Measurements from ENCODE around the gene DDIT4.

DNA sequence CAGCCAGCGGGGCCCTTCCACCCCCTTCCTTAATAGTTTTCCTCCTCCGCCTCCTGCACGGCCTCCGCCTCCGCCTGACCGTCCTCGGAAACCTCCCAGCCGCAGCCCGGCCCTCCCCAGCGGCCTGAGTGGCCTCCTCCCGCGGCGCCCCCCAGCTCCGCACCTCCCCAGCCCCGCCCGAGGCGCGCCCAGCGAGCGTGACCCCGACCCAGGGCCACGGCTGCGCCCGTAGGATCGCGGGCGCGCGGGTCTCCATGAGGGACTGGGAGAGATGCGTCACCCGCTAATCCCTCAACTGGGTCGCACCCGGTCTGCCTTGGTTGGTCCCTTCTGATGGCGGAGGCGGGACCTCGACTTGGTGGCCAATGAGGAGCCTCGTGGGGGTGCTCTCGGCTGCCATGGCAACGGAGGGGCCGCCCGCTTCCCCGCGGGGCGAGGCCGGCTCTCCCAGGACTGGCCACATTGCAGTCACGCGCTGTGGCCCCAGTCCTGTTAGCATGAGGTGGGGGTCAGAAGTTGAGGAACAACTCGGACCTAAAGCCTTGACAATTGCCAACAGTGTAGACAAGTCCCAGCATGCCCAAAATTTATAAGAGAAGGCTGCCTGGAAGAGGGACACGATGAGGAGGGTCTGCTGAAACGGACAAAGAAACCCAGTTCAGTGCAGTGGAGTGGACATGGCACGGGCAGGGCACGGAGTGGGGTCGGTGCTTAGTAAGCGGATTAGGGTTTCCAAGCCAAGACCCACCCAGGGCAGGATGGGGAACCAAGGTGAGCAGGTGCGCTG is 24.3 kb downstream of the DDIT4 start:
- TF ChIP-seq, protein P1, sequence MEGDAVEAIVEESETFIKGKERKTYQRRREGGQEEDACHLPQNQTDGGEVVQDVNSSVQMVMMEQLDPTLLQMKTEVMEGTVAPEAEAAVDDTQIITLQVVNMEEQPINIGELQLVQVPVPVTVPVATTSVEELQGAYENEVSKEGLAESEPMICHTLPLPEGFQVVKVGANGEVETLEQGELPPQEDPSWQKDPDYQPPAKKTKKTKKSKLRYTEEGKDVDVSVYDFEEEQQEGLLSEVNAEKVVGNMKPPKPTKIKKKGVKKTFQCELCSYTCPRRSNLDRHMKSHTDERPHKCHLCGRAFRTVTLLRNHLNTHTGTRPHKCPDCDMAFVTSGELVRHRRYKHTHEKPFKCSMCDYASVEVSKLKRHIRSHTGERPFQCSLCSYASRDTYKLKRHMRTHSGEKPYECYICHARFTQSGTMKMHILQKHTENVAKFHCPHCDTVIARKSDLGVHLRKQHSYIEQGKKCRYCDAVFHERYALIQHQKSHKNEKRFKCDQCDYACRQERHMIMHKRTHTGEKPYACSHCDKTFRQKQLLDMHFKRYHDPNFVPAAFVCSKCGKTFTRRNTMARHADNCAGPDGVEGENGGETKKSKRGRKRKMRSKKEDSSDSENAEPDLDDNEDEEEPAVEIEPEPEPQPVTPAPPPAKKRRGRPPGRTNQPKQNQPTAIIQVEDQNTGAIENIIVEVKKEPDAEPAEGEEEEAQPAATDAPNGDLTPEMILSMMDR (IDR thresholded peaks at IDR 0.05), result no peak
- peak; percentile 64 for TF ChIP-seq POLR2A (IDR thresholded peaks at IDR 0.05)

Measured in testis (tissue), 2 donors.